SK-N-SH (cell line): ENCODE measurements around the gene BMP7. TPM values are rescaled to one million over a fixed set of nuclear protein-coding genes. Genes with fewer than 3 reads are reported as not detected.

Source experiments
- CTCF ChIA-PET: fragments of 300-600, 350-600 bp; formaldehyde crosslinking; extraction: SDS; loops from one replicate; lab custom pipeline; 2021; lab: Yijun Ruan, JAX
- POLR2A ChIA-PET: fragments of 350-600 bp; sonication (Branson Sonifier 250); formaldehyde crosslinking; extraction: SDS; loops from one replicate; lab custom pipeline; 2020; ENCODE audit warnings: antibody characterized with exemption, inconsistent platforms; lab: Yijun Ruan, JAX
- DNase-seq: peaks from one replicate; pipeline ENCODE4 v3.0.0; 2012
- H2AFZ ChIP-seq: fragments of 200-600 bp; sonication (generic); 2 replicates; pipeline ENCODE4 v1.8.1; 2016; ENCODE audit warnings: antibody characterized with exemption, mild to moderate bottlenecking, low read depth
- H3F3A ChIP-seq: fragments of 200-600 bp; sonication (generic); replicated peaks from 2 replicates; pipeline ENCODE3; 2016; ENCODE audit warnings: antibody characterized with exemption, mild to moderate bottlenecking; ENCODE audit not compliant: insufficient read depth
- H3K27ac ChIP-seq, 2 experiments: fragments of 200-500 bp in 1 of 2; fragments of 200-600 bp in 1 of 2; sonication (Bioruptor generic) in 1 of 2; sonication (generic), shearing (Covaris generic) in 1 of 2; 2 replicates each; pipeline versions ENCODE4 v1.5.1 to v1.6.1; 2014 to 2016; ENCODE audit warnings: low read depth in 2 of 2, inconsistent platforms in 1 of 2, low read length in 1 of 2, mild to moderate bottlenecking in 1 of 2, mixed read lengths in 1 of 2
- H3K27me3 ChIP-seq: fragments of 200-600 bp; sonication (generic), shearing (Covaris generic); 2 replicates; pipeline ENCODE4 v1.6.1; 2016; ENCODE audit warnings: mixed run types; ENCODE audit not compliant: insufficient read depth
- H3K36me3 ChIP-seq, 2 experiments: fragments of 200-500 bp in 1 of 2; fragments of 200-600 bp in 1 of 2; sonication (Bioruptor generic) in 1 of 2; sonication (generic) in 1 of 2; replicated peaks in 1 of 2; 2 replicates each; pipeline versions ENCODE3 to v1.5.1; 2014 to 2016; ENCODE audit warnings: low read length in 1 of 2, mild to moderate bottlenecking in 1 of 2; ENCODE audit not compliant: insufficient read depth in 2 of 2, control insufficient read depth in 1 of 2
- H3K4me1 ChIP-seq, 2 experiments: fragments of 200-500 bp in 1 of 2; fragments of 200-600 bp in 1 of 2; sonication (Bioruptor generic) in 1 of 2; sonication (generic), shearing (Covaris generic) in 1 of 2; 2 replicates each; pipeline versions ENCODE4 v1.5.1 to v1.6.1; 2014 to 2016; ENCODE audit warnings: low read depth in 1 of 2, low read length in 1 of 2, mixed run types in 1 of 2; ENCODE audit not compliant: insufficient read depth in 2 of 2, control insufficient read depth in 1 of 2
- H3K4me2 ChIP-seq: fragments of 200-600 bp; sonication (generic), shearing (Covaris generic); 2 replicates; pipeline ENCODE4 v1.6.1; 2017; ENCODE audit warnings: mixed run types
- H3K4me3 ChIP-seq, 2 experiments: fragments of 200-500 bp in 1 of 2; fragments of 200-600 bp in 1 of 2; sonication (Bioruptor generic) in 1 of 2; sonication (generic), shearing (Covaris generic) in 1 of 2; 2 replicates each; pipeline versions ENCODE4 v1.5.1 to v1.8.1; 2014 to 2016; ENCODE audit warnings: low read depth in 2 of 2, inconsistent platforms in 1 of 2, low read length in 1 of 2, mild to moderate bottlenecking in 1 of 2, mixed read lengths in 1 of 2, moderate library complexity in 1 of 2
- H3K79me2 ChIP-seq: fragments of 200-600 bp; sonication (generic); 2 replicates; pipeline ENCODE4 v1.8.1; 2017; ENCODE audit warnings: mild to moderate bottlenecking; ENCODE audit not compliant: insufficient read depth
- H3K9ac ChIP-seq: fragments of 200-600 bp; sonication (generic); 2 replicates; pipeline ENCODE4 v1.6.1; 2017; ENCODE audit warnings: mixed run types
- H3K9me2 ChIP-seq: fragments of 200-600 bp; sonication (generic); 2 replicates; pipeline ENCODE4 v1.6.1; 2017; ENCODE audit warnings: mixed run types
- H3K9me3 ChIP-seq: fragments of 200-600 bp; sonication (generic); 2 replicates; pipeline ENCODE4 v1.6.1; 2017; ENCODE audit warnings: mixed run types, mild to moderate bottlenecking, moderate library complexity
- H4K20me1 ChIP-seq: fragments of 200-600 bp; sonication (generic); 2 replicates; pipeline ENCODE4 v1.6.1; 2017; ENCODE audit warnings: mild to moderate bottlenecking, mixed run types; ENCODE audit not compliant: insufficient read depth
- CHD2 ChIP-seq: fragments of 150-350 bp; IDR thresholded peaks from 2 replicates; pipeline ENCODE4 v1.6.1; 2018; ENCODE audit warnings: low read length; ENCODE audit not compliant: partially characterized antibody
- CTCF ChIP-seq: fragments of 200-600 bp; sonication (generic); IDR thresholded peaks from 2 replicates; pipeline ENCODE4 v1.6.1; 2017; ENCODE audit warnings: antibody characterized with exemption, mild to moderate bottlenecking, moderate library complexity
- EP300 ChIP-seq, 2 experiments: IDR thresholded peaks; 2 replicates each; pipeline versions ENCODE4 v1.4.0 to v1.6.1; 2012; ENCODE audit warnings: borderline replicate concordance in 1 of 2, low read depth in 1 of 2, low read length in 1 of 2
- FOSL2 ChIP-seq: IDR thresholded peaks from 2 replicates; pipeline ENCODE4 v1.4.0; 2012; ENCODE audit warnings: low read depth, mild to moderate bottlenecking, moderate library complexity, borderline replicate concordance
- FOXJ3 ChIP-seq: sonication (generic); formaldehyde crosslinking; IDR thresholded peaks from 2 replicates; pipeline ENCODE4 v1.5.1; 2020; ENCODE audit warnings: mild to moderate bottlenecking, missing genetic modification reagents
- FOXM1 ChIP-seq: IDR thresholded peaks from 2 replicates; pipeline ENCODE4 v1.4.0; 2012; ENCODE audit warnings: low read depth, mild to moderate bottlenecking
- GATA2 ChIP-seq: sonication (generic); formaldehyde crosslinking; IDR thresholded peaks from 2 replicates; pipeline ENCODE4 v1.5.0; 2020; ENCODE audit warnings: mild to moderate bottlenecking, missing genetic modification reagents
- MEF2A ChIP-seq: IDR thresholded peaks from 2 replicates; pipeline ENCODE4 v1.4.0; 2012; ENCODE audit warnings: low read depth, borderline replicate concordance
- NRF1 ChIP-seq: IDR thresholded peaks from 2 replicates; pipeline ENCODE4 v1.6.1; 2012; ENCODE audit warnings: low read depth, mild to moderate bottlenecking, low read length
- SIN3A ChIP-seq: IDR thresholded peaks from 2 replicates; pipeline ENCODE4 v1.6.1; 2012; ENCODE audit warnings: low read depth, mild to moderate bottlenecking, low read length, moderate library complexity, borderline replicate concordance
- SMC3 ChIP-seq: IDR thresholded peaks from 2 replicates; pipeline ENCODE4 v1.6.1; 2012; ENCODE audit warnings: low read depth, low read length, improper control_type of control experiment
- YY1 ChIP-seq: IDR thresholded peaks from 2 replicates; pipeline ENCODE4 v1.4.0; 2012; ENCODE audit warnings: low read depth, mild to moderate bottlenecking
- WGBS: methylation state at CpG from one replicate; pipeline ENCODE4 v1.1.6; 2017; ENCODE audit warnings: low lambda C conversion rate; 5-methylcytosine and 5-hydroxymethylcytosine counted together
- polyA plus RNA-seq, 3 experiments: library from polyadenylated mRNA; depleted of rRNA; stranded (reverse); fragments of >200 nt; gene quantifications; 2 replicates each; pipeline ENCODE4 v1.2.3, GENCODE V29; 2012
- TF ChIP-seq, protein P1 (sequence below): IDR thresholded peaks from 2 replicates; pipeline ENCODE4 v1.4.0; 2012; ENCODE audit warnings: low read depth, borderline replicate concordance
- TF ChIP-seq, protein P2 (sequence below): IDR thresholded peaks from 2 replicates; pipeline ENCODE4 v1.4.0; 2012; ENCODE audit warnings: low read depth

BMP7 gene
- polyA plus RNA-seq, 1 of the 3 experiments (the other 2 are of a cell fraction) = not detected

- Histone ChIP-seq H3K9me3 (no peaks in the 10 kb centered on the region), H3K4me2 (no peak overlapping the region), H3K27me3 (no peaks in the 10 kb centered on the region), H3K4me1 (no peaks in the 10 kb centered on the region; a peak in 1 of 4 replicates), H3F3A (no peaks in the 10 kb centered on the region), H3K9ac (no peak overlapping the region), H2AFZ (no peak overlapping the region), H3K4me3 (no peak overlapping the region), H3K79me2 (no peaks in the 10 kb centered on the region), H3K27ac (no peak overlapping the region), H4K20me1 (no peaks in the 10 kb centered on the region), H3K9me2 (no peaks in the 10 kb centered on the region), H3K36me3 (no peaks in the 10 kb centered on the region)
- POLR2A ChIA-PET = no interaction called here
- no peak for DNase-seq
- TF ChIP-seq FOXM1 = no peak
- TF ChIP-seq, protein P1, sequence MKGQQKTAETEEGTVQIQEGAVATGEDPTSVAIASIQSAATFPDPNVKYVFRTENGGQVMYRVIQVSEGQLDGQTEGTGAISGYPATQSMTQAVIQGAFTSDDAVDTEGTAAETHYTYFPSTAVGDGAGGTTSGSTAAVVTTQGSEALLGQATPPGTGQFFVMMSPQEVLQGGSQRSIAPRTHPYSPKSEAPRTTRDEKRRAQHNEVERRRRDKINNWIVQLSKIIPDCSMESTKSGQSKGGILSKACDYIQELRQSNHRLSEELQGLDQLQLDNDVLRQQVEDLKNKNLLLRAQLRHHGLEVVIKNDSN = no peak
- TF ChIP-seq YY1 = no peak
- TF ChIP-seq SIN3A = no peak
- TF ChIP-seq FOSL2 = no peak
- no peak for TF ChIP-seq EP300 (IDR thresholded peaks at IDR 0.05; ENCODE audit: borderline replicate concordance in 1 of 2, low read depth in 1 of 2, low read length in 1 of 2)
- TF ChIP-seq CTCF = no peak
- 53% methylated on average over 18 of the region's 26 CpGs for WGBS
- CTCF ChIA-PET = no interaction called here
Observed at GRCh38 chr20:57167971-57168701, 98.3 kb downstream of the BMP7 start.

- H3K9me3 ChIP-seq = no peaks in the 10 kb centered on the region
- no peak overlapping the region for H3K9ac ChIP-seq
- TF ChIP-seq FOXJ3 (CRISPR knock-in tag) (no peak), NRF1 (no peak), MEF2A (no peak), CHD2 (no peak), GATA2 (CRISPR knock-in tag) (no peak), SMC3 (no peak)
- TF ChIP-seq, protein P2, sequence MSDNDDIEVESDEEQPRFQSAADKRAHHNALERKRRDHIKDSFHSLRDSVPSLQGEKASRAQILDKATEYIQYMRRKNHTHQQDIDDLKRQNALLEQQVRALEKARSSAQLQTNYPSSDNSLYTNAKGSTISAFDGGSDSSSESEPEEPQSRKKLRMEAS = no peak
- no peak for DNase-seq
- CTCF ChIA-PET = no interaction called here
- H3K36me3 ChIP-seq = no peaks in the 10 kb centered on the region
- no peaks in the 10 kb centered on the region for H3F3A ChIP-seq
- H3K79me2 ChIP-seq = no peaks in the 10 kb centered on the region
- no peaks in the 10 kb centered on the region for H3K9me2 ChIP-seq
- POLR2A ChIA-PET = no interaction called here
- no peaks in the 10 kb centered on the region for H3K27me3 ChIP-seq
- H3K4me3 ChIP-seq = no peak overlapping the region
- no peak overlapping the region for H3K27ac ChIP-seq
- WGBS = 56% methylated on average over 8 of the region's 8 CpGs
- no peaks in the 10 kb centered on the region; a peak in 1 of 4 replicates for H3K4me1 ChIP-seq
- H3K4me2 ChIP-seq = no peak overlapping the region
- no peaks in the 10 kb centered on the region for H4K20me1 ChIP-seq
- no peak overlapping the region for H2AFZ ChIP-seq
Observed at GRCh38 chr20:57167292-57167655, 99.2 kb downstream of the BMP7 start.
